BJ (cell line): ENCODE results near the gene PLIN1. TPM values are rescaled to one million over a fixed set of nuclear protein-coding genes. Genes with fewer than 3 reads are reported as not detected.

Source experiments
- CTCF ChIA-PET: fragments of 350-600 bp; formaldehyde crosslinking; extraction: SDS; loops from one replicate; lab custom pipeline; 2021; ENCODE audit warnings: antibody characterized with exemption, inconsistent platforms; lab: Yijun Ruan, JAX
- POLR2A ChIA-PET: fragments of 300-600 bp; sonication (Branson Sonifier 250); formaldehyde crosslinking; extraction: SDS; loops from one replicate; lab custom pipeline; 2021; ENCODE audit warnings: antibody characterized with exemption; lab: Charles Lee
- DNase-seq: peaks from one replicate; pipeline ENCODE4 v3.0.0-alpha.2; 2011; ENCODE audit warnings: low read depth
- H3K27me3 ChIP-seq: 2 replicates; pipeline ENCODE4 v1.6.0; 2011; ENCODE audit warnings: low read length; ENCODE audit not compliant: control insufficient read depth, insufficient read depth
- H3K36me3 ChIP-seq: 2 replicates; pipeline ENCODE4 v1.5.1; 2011; ENCODE audit warnings: low read length; ENCODE audit not compliant: control insufficient read depth, insufficient read depth
- H3K4me3 ChIP-seq: 2 replicates; pipeline ENCODE4 v1.5.1; 2011; ENCODE audit warnings: low read depth, mild to moderate bottlenecking, control low read depth, low read length
- polyA plus RNA-seq: library from polyadenylated mRNA; depleted of rRNA; stranded (reverse); fragments of >200 nt; gene quantifications from 2 replicates; pipeline ENCODE4 v1.2.3, GENCODE V29; 2011
- TF ChIP-seq, protein P1 (sequence below): IDR thresholded peaks from 2 replicates; pipeline ENCODE4 v1.5.1; 2011; ENCODE audit warnings: low read depth, mild to moderate bottlenecking, control low read depth, inconsistent platforms, low read length, moderate library complexity; ENCODE audit not compliant: insufficient read depth

PLIN1 gene
- polyA plus RNA-seq, 1 experiment = 0.06 TPM

DNA sequence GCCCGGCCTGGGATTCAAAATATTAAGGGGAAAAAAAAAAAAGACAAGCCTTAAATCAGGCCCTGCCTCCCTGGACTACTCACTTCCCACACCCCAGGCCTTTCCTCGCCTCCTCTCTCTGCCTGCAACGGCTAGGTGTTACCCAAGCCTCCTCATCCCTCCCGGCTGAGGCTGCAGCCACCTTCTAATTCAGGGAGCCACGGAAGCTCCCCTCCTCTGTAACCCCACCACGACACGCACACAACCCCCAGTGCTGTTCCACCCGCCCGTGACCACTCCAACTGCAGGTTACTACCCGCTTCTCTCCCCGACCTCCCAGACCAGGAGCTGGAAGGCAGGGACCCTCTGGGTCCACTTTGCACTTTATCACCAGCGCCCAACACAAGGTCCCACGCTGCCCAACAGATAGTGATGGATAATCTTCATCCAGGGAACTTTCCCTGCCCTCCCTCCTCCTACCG is 24.8 kb downstream of the PLIN1 start:
- H3K36me3 ChIP-seq = peaks cover 4% of the 10 kb centered on the region
- DNase-seq = no peak
- TF ChIP-seq, protein P1, sequence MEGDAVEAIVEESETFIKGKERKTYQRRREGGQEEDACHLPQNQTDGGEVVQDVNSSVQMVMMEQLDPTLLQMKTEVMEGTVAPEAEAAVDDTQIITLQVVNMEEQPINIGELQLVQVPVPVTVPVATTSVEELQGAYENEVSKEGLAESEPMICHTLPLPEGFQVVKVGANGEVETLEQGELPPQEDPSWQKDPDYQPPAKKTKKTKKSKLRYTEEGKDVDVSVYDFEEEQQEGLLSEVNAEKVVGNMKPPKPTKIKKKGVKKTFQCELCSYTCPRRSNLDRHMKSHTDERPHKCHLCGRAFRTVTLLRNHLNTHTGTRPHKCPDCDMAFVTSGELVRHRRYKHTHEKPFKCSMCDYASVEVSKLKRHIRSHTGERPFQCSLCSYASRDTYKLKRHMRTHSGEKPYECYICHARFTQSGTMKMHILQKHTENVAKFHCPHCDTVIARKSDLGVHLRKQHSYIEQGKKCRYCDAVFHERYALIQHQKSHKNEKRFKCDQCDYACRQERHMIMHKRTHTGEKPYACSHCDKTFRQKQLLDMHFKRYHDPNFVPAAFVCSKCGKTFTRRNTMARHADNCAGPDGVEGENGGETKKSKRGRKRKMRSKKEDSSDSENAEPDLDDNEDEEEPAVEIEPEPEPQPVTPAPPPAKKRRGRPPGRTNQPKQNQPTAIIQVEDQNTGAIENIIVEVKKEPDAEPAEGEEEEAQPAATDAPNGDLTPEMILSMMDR = no peak
- ChIA-PET POLR2A (no interaction called here), CTCF (interaction anchor here (0.8 to 1.2 kb wide), 3 partner anchors 12 to 138 kb away, joined by 3 to 4 read pairs (median 3); partner anchors contain the start of gene MESP1)
- H3K27me3 ChIP-seq = no peaks in the 10 kb centered on the region
- peak overlapping the region; percentile 61 for H3K4me3 ChIP-seq

DNA sequence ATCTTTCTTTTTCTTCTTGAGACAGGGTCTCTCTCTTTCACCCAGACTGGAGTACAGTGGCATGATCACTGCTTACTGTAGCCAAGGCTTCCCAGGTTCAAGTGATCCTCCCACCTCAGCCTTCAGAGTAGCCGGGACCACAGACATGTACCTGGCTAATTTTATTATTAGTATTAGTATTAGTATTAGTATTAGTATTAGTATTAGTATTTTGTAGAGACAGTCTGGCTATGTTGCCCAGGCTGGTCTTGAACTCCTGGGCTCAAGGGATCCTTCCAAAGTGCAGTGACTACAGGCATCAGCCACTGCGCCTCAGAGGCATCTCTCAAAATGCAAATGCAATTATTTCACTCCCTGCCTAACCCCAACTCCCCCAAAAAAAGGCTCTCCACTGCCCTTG is 25.6 kb downstream of the PLIN1 start:
- CTCF ChIA-PET = no interaction called here
- TF ChIP-seq, protein P1 = no peak
- Histone ChIP-seq H3K4me3 (no peak overlapping the region), H3K27me3 (no peaks in the 10 kb centered on the region), H3K36me3 (peaks cover 4% of the 10 kb centered on the region)
- POLR2A ChIA-PET = no interaction called here
- DNase-seq = no peak

DNA sequence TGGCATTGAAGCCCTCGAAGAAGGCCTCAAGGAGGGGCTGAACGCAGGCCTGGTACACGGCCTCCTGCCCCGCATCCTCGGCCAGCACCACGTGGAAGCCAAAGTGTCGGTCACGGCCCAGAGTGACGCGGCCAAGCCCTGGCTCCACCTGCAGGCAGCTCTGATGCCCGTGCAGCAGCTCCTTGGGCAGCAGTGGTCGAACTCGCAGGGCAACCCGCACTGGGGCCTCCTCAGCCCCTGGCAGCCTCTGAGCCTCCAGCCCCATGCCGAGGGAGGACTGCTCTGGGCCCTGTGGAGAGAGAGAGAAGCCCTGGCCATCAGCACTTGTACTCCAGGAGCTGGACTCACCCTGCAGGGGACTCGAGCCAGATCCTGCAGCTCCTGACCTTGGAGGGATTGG is 26.5 kb downstream of the PLIN1 start:
- no peak for DNase-seq
- H3K27me3 ChIP-seq = no peaks in the 10 kb centered on the region
- CTCF ChIA-PET = no interaction called here

DNA sequence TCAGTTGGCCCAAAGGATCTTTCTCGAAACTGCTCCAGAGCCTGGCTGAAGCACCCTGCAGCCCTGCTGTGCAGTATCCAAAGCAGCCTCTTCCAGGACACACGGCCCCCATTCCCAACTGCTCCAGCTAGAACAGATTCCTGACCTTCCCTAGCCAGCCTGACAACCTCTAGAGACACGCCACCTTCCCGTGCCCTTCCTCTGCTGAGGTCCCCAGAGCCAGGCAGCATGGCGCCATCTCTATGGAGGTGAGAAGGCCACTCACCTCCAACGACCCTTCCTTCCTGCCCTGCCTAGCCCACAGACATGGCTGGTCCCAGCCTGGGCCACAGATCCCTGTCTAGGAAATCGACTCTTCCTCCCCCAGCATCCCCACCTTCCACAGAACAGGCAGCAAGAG is 27.0 kb downstream of the PLIN1 start:
- no peaks in the 10 kb centered on the region for H3K27me3 ChIP-seq
- H3K4me3 ChIP-seq = no peak overlapping the region
- TF ChIP-seq, protein P1 = no peak
- peaks cover 7% of the 10 kb centered on the region for H3K36me3 ChIP-seq
- DNase-seq = no peak
- CTCF ChIA-PET = interaction anchor here (0.6 kb wide), 1 partner anchor 209 kb away, joined by 3 read pairs; no protein-coding TSS in a partner anchor
- POLR2A ChIA-PET = no interaction called here

More for the DNA sequence above, 26.5 kb downstream of the PLIN1 start:
- Histone ChIP-seq H3K36me3 (peaks cover 7% of the 10 kb centered on the region), H3K4me3 (no peak overlapping the region)
- TF ChIP-seq, protein P1 = no peak
- POLR2A ChIA-PET = no interaction called here

DNA sequence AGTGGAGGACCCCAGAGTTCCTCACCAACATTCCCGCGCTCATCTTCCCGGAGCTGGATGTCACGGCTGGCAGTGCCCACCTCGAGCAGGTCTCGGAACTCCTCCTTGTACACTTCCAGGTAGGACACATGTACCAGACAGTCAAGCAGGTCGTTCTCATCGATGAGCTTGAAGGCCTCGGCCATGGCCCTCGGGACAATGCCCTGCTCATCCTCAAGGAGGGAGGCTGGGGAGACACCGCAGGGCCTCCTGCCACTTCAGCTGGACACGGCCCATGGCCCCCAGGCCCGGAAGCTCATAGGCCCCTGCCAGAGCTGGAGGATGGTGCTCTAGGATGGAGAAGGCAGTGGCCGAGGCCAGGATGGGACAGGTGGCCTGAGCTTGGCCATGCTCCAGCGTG is 29.5 kb downstream of the PLIN1 start:
- DNase-seq = no peak
- H3K36me3 ChIP-seq = peaks cover 17% of the 10 kb centered on the region
- H3K27me3 ChIP-seq = no peaks in the 10 kb centered on the region
- ChIA-PET CTCF (interaction anchor here (0.7 to 1.3 kb wide), 3 partner anchors 13 to 24 kb away, joined by 3 read pairs; no protein-coding TSS in a partner anchor), POLR2A (no interaction called here)
- TF ChIP-seq, protein P1 = no peak
- H3K4me3 ChIP-seq = no peak overlapping the region
